Glomerular endothelial cell (primary cell): ENCODE data around the gene SPHK1. TPM values are rescaled to one million over a fixed set of nuclear protein-coding genes. Genes with fewer than 3 reads are reported as not detected.

Experiments used
- DNase-seq: peaks from one replicate; pipeline ENCODE4 v3.0.0-alpha.2; 2011; ENCODE audit warnings: low read depth, low spot score; ENCODE audit errors: extremely low read depth
- total RNA-seq: library from RNA; depleted of rRNA; stranded (reverse); fragments of >200 nt; gene quantifications from 2 replicates; pipeline ENCODE4 v1.2.3, GENCODE V29; 2015

Gene SPHK1
- total RNA-seq, 1 donor from 2014 or later, result 125 TPM

- DNase-seq, result no peak
Observed at GRCh38 chr17:76360461-76360860, 23.9 kb upstream of the SPHK1 start.

- DNase-seq, result no peak
Observed at GRCh38 chr17:76363107-76363842, 21.1 kb upstream of the SPHK1 start.

GRCh38 chr17:76365256-76365903, 19.0 kb upstream of the SPHK1 start:
- DNase-seq, result no peak

- no peak for DNase-seq
Observed at GRCh38 chr17:76366247-76366646, 18.2 kb upstream of the SPHK1 start.

GRCh38 chr17:76367642-76368041, 16.8 kb upstream of the SPHK1 start:
- DNase-seq, result no peak

GRCh38 chr17:76368545-76368944, 15.9 kb upstream of the SPHK1 start:
- DNase-seq, result no peak

- no peak for DNase-seq
Observed at GRCh38 chr17:76369379-76369778, 15.0 kb upstream of the SPHK1 start.

- no peak for DNase-seq
Observed at GRCh38 chr17:76369804-76370203, 14.6 kb upstream of the SPHK1 start.

GRCh38 chr17:76370261-76370993, 14.0 kb upstream of the SPHK1 start:
- no peak for DNase-seq

- DNase-seq, result peak; percentile 83
Observed at GRCh38 chr17:76371656-76372628, 12.5 kb upstream of the SPHK1 start.

GRCh38 chr17:76376318-76377133, 7.9 kb upstream of the SPHK1 start:
- no peak for DNase-seq

GRCh38 chr17:76378548-76379274, 5.7 kb upstream of the SPHK1 start:
- no peak for DNase-seq

GRCh38 chr17:76379275-76379641, 5.2 kb upstream of the SPHK1 start:
- no peak for DNase-seq

GRCh38 chr17:76379646-76380376, 4.6 kb upstream of the SPHK1 start:
- no peak for DNase-seq

GRCh38 chr17:76381633-76382350, 2.6 kb upstream of the SPHK1 start:
- no peak for DNase-seq

- DNase-seq, result no peak
Observed at GRCh38 chr17:76382351-76382802, 2.0 kb upstream of the SPHK1 start.

- DNase-seq, result no peak
Observed at GRCh38 chr17:76382803-76383545, 1.4 kb upstream of the SPHK1 start.
